NCI-H524 (cell line): ENCODE results near the gene PCDH1.
A peak's percentile ranks its signal among the peaks of the same experiment; 100 is the strongest.
"Not testable (repeated sequence)": the region's sequence is repeated elsewhere in the genome, so short reads cannot be mapped to it uniquely, and the experiment has no call there.

ENCODE experiments used
- DNase-seq, 2 experiments: peaks; one replicate each; lab custom pipeline; 2025; lab: John Stamatoyannopoulos, UW

Gene PCDH1

DNA sequence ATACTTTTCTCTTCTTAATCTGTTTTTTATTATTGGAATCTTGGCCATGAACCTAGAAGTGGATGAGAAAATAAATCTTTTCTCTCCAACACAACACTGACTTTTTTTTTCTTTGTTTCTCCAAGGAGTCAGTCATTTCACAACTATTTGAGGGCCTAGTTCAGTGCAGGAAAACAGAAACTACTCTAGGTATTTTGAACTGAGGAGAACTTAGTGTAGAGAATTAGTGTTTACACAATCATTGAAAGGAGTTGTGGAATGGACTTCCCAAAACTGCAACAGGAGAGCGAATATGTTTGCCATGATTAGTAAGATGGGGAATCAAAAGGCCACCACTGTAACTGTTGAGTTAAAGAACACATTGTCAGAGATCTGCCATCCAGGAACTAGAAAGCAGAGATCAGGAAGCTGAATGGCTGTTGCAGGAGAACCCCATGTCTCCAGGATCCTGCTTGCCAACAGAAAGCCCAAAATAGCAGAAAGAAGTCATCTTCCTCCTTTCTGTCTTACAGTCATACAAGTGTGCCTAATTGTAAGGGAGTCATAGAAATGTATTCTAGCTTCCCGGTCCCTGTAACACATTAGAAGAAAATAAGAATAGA, 20.3 kb upstream of the PCDH1 start:
- no peak for DNase-seq

GRCh38 chr5:141897425-141897824, 19.2 kb upstream of the PCDH1 start:
- DNase-seq: no peak

DNA sequence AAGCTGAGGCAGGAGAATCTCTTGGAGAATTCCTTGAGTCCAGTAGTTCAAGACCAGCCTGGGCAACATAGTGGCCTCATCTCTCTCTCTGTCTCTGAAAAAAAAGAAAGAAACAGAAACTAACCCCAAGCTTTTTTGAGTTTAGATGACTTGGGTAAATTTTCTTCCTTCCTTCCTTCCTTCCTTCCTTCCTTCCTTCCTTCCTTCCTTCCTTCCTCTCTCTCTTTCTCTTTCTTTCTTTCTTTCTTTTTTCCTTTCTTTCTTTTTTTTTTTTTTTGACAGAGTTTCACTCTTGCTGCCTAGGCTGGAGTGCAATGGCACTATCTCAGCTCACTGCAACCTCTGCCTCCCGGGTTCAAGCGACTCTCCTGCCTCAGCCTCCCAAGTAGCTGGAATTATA, 12.2 kb upstream of the PCDH1 start:
- not testable (repeated sequence) for DNase-seq

DNA sequence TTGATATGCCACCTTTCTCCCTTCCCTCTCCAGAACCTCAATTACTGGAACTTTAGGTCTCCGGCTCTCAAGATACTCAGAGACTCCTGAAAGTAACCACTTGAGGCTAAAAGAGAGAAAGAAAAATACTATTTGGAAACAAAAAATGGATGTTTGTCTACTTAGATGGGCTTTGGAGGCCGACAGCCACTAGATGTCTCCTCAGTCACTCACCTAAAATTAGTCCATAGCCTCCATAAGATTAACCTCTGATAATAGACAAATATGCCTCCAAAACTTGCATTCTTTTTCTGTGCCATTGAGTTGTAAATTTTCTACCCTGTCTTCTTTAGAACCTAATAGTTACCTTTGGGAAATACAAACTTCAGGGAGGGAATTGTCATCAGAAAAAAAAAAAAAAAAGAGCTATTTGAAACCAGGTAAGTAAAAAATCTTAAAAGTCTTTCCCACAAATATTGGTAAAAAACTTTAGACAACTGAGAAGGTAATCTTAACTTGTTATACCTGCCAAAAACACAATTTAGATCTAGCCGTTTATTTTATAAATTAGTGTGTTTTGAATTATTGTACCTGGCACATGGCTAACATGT, 11.2 kb upstream of the PCDH1 start:
- no peak for DNase-seq

DNA sequence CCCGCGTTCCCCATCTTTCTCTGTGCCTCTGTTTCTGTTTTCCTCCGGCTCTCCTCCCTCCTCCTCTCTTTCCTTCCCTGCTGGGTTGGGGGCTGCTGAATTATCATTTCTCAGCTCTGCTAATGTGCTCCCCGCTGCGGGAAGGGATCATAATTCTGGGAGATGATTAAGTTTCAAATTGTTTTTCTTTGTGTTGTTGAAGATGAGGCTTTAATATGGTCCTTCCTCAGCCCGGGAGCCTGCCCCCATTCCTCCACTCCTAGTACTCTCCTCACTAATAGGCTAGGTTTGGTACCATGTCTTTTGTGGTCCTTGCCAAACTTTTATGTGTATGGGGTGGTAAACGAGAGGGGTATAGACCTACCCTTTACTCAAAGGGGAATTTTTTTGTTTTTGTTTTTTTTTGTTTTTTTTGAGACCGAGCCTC, 5.7 kb upstream of the PCDH1 start:
- no peak for DNase-seq

GRCh38 chr5:141883184-141883891, 5.1 kb upstream of the PCDH1 start:
- peak in 1 of 2 experiments; percentile 36 for DNase-seq

GRCh38 chr5:141882594-141883183, 4.5 kb upstream of the PCDH1 start:
- DNase-seq: peak; percentile 79 to 85

DNA sequence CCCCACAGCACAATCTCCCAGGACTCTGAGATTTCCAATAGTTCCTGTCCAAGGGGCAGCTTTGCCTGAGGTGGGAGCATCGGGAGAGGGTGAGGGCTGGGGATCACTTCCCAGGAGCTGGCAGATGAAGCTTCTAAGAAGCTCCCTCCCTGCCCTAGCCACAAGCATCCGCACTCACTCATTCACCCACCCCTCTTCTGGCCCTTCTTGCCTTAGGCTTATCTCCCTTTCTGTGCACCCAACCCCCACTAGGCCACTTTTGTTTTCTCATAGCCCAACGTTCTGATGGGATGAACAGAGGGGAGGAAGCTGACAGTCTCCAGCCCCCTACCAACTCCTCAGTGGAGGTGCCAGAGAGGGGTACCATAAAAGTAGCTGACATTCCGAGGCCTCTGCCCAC, 3.7 kb upstream of the PCDH1 start:
- no peak for DNase-seq

DNA sequence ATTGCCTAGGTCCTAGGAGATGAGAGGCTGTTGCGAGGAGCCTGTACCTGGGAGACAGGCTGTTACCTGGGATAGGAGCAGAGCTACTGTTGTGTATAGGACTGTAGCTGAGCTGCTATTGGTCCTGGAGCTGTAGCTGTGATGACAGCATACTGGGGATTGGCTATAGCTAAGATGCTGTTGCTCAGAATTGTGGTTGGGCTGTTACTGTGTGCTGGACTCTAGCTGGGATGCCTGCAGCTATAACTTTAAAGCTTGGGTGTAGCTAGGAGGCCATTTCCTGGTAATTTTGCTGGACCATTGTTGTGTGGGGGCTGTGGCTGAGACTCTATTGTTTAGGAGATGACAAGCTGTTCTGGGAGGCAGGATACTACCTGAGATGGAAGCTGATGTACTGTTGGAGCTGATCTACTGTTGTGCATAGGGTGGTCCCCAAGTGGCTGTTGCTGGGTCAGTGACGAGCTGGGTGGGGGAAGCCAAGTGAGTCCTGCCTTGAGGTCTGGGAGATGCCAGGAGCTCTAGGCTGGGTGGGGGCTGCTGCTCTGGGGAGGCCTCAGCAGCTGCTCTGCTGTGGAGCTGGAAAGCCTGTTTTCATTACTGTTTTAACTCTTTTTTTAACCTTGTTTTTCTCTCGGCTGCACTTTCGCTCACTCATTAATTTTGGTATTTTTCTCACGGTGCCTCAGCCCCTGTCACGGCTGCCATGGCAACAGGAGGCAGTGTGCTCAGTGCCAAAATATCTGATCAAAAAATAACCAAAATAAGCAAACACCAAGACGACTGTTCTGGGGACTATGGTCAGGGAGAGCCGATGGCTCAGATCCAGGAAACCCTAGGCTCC, 3.0 kb upstream of the PCDH1 start:
- DNase-seq: no peak

GRCh38 chr5:141879941-141880738, 1.9 kb upstream of the PCDH1 start:
- DNase-seq: no peak

GRCh38 chr5:141879426-141879759, 1.2 kb upstream of the PCDH1 start:
- no peak for DNase-seq

- DNase-seq: peak; percentile 89 to 92
Measured at GRCh38 chr5:141878711-141879425, 658 bp upstream of the PCDH1 start.

GRCh38 chr5:141877356-141878185, 639 bp downstream of the PCDH1 start:
- DNase-seq: peak in 1 of 2 experiments; percentile 23

DNA sequence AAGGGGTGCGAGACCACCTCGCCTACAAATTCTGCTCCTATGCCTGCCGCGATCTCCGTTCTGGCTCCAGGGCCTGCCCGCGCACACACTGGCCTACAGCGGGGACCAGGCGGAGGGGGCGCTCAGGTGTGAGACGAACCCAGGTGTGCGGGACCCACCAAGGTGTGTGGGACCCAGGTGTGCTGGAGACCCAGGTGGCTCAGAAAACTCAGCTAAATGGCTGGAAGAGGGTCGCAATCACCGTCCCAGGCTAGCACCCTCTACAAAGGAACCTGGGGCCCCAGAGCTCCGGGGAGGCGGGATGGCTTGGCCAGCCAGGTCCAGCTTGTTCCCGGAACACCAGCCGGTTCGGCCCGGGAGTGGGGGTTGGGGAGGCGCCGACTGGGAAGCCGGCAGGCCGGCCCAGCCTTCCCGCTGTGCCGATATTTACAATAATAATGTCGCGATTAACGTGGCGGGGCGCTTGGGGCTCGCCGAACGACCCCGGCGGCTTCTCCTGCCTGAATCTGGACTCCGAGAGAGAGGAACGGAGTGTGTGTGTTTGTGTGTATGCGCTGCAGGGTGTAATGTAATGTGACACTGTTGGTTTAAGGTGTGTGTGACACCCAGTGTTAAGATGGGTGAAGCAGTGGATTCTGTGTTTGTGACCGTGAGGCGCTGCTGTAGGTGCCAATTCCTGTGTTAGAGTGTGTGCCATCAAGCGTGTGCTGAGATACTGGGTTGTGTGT, 1.4 kb downstream of the PCDH1 start:
- DNase-seq: peak in 1 of 2 experiments; percentile 28

GRCh38 chr5:141875795-141876627, 2.2 kb downstream of the PCDH1 start:
- DNase-seq: peak in 1 of 2 experiments; percentile 32

- no peak for DNase-seq
Measured at GRCh38 chr5:141875022-141875740, 3.0 kb downstream of the PCDH1 start.

GRCh38 chr5:141874262-141874964, 3.8 kb downstream of the PCDH1 start:
- no peak for DNase-seq
